PC-9 (cell line): ENCODE data around the gene AKAP14. TPM values are rescaled to one million over a fixed set of nuclear protein-coding genes. Genes with fewer than 3 reads are reported as not detected.
"Not testable (repeated sequence)": the region's sequence is repeated elsewhere in the genome, so short reads cannot be mapped to it uniquely, and the experiment has no call there.

Experiments
- BruUV-seq: library from RNA; stranded (reverse); fragments of 400-500 nt; replicated peaks from 2 replicates; lab custom pipeline; 2021; lab: Mats Ljungman, UMichigan
- CTCF ChIA-PET: fragments of 300-600 bp; sonication (Branson Sonifier 250); formaldehyde crosslinking; loops from one replicate; lab custom pipeline; 2022; ENCODE audit warnings: antibody characterized with exemption; lab: Charles Lee
- POLR2A ChIA-PET: fragments of 300-600 bp; sonication (Branson Sonifier 250); formaldehyde crosslinking; loops from one replicate; lab custom pipeline; 2022; ENCODE audit warnings: antibody characterized with exemption; ENCODE audit not compliant: unreplicated experiment; lab: Charles Lee
- DNase-seq, 2 experiments: peaks; one replicate each; pipeline versions ENCODE4 v3.0.0 to v3.0.0-alpha.2; 2015 to 2022; ENCODE audit warnings: mixed read lengths in 1 of 2
- H2AFZ ChIP-seq: fragments of 200-600 bp; sonication (generic); 2 replicates; pipeline ENCODE4 v1.8.1; 2017; ENCODE audit warnings: antibody characterized with exemption
- H3F3A ChIP-seq: fragments of 200-600 bp; sonication (generic); 2 replicates; pipeline ENCODE4 v1.8.1; 2017; ENCODE audit warnings: antibody characterized with exemption, mild to moderate bottlenecking, low read depth; ENCODE audit not compliant: insufficient read depth
- H3K27ac ChIP-seq: fragments of 200-600 bp; sonication (generic); 2 replicates; pipeline ENCODE4 v1.6.1; 2016; ENCODE audit warnings: mixed run types
- H3K27me3 ChIP-seq: fragments of 200-600 bp; sonication (generic); 2 replicates; pipeline ENCODE4 v1.6.1; 2016; ENCODE audit warnings: low read depth, mixed run types; ENCODE audit not compliant: insufficient read depth
- H3K36me3 ChIP-seq: fragments of 200-600 bp; sonication (generic); 2 replicates; pipeline ENCODE4 v1.6.1; 2016; ENCODE audit warnings: low read depth, mixed run types
- H3K4me1 ChIP-seq: fragments of 200-600 bp; sonication (generic); replicated peaks from 2 replicates; pipeline ENCODE4 v1.6.1; 2016; ENCODE audit warnings: mixed run types; ENCODE audit not compliant: insufficient read depth
- H3K4me2 ChIP-seq: fragments of 200-600 bp; sonication (generic); 2 replicates; pipeline ENCODE4 v1.6.1; 2017; ENCODE audit warnings: mixed run types
- H3K4me3 ChIP-seq: fragments of 200-600 bp; sonication (generic); 2 replicates; pipeline ENCODE4 v1.6.1; 2016; ENCODE audit warnings: mixed run types
- H3K79me2 ChIP-seq: fragments of 200-600 bp; sonication (generic); 2 replicates; pipeline ENCODE4 v1.6.1; 2017; ENCODE audit warnings: low read depth, mixed run types
- H3K9me2 ChIP-seq: fragments of 200-600 bp; sonication (generic); 2 replicates; pipeline ENCODE4 v1.8.1; 2017; ENCODE audit warnings: mild to moderate bottlenecking; ENCODE audit not compliant: insufficient read depth
- H3K9me3 ChIP-seq: fragments of 200-600 bp; sonication (generic); 2 replicates; pipeline ENCODE4 v1.8.1; 2016; ENCODE audit warnings: low read depth; ENCODE audit not compliant: insufficient read depth
- H4K20me1 ChIP-seq: fragments of 200-600 bp; sonication (generic); 2 replicates; pipeline ENCODE4 v1.8.1; 2017; ENCODE audit not compliant: insufficient read depth
- CTCF ChIP-seq: fragments of 200-600 bp; sonication (generic); conservative IDR thresholded peaks from 2 replicates; pipeline ENCODE4 v1.6.1; 2017; ENCODE audit warnings: mixed run types, antibody characterized with exemption, mild to moderate bottlenecking, moderate library complexity
- EZH2 ChIP-seq: fragments of 200-600 bp; sonication (generic); IDR thresholded peaks from 2 replicates; pipeline ENCODE4 v1.8.0; 2017; ENCODE audit warnings: antibody characterized with exemption, low read depth
- intact Hi-C: fragments of 100-400 bp; cut with micrococcal nuclease; formaldehyde crosslinking; loops from one replicate; pipeline ENCODE4 v1.10.0; 2022; ENCODE audit not compliant: unreplicated experiment
- total RNA-seq: library from RNA; stranded (reverse); gene quantifications from 2 replicates; pipeline ENCODE4 v1.2.3, GENCODE V29; 2021

AKAP14 gene
- total RNA-seq, 1 experiment from 2014 or later, result 2.7 TPM

GRCh38 chrX:119919835-119920585 lies 24.3 kb downstream of the AKAP14 start:
- Histone ChIP-seq H3K4me3 (no peak overlapping the region), H3K36me3 (0 out of 2 replicates have a peak, but pooled peaks cover 5% of the 10 kb centered on the region), H3K27ac (no peak overlapping the region), H4K20me1 (no peaks in the 10 kb centered on the region), H3K79me2 (no peaks in the 10 kb centered on the region), H3K9me3 (no peaks in the 10 kb centered on the region), H2AFZ (no peak overlapping the region), H3K4me2 (no peak overlapping the region), H3K4me1 (no peaks in the 10 kb centered on the region), H3K9me2 (no peaks in the 10 kb centered on the region), H3K27me3 (no peaks in the 10 kb centered on the region), H3F3A (no peaks in the 10 kb centered on the region)
- DNase-seq, result no peak
- intact Hi-C loops, result no loop called here
- TF ChIP-seq CTCF, result no peak
- TF ChIP-seq EZH2, result no peak
- BruUV-seq, result no TSS peak
- ChIA-PET CTCF (no interaction called here), POLR2A (interaction anchor here (0.6 kb wide), 1 partner anchor 14 kb away, joined by 3 read pairs; no protein-coding TSS in a partner anchor)

GRCh38 chrX:119922391-119922790 lies 26.7 kb downstream of the AKAP14 start:
- H4K20me1 ChIP-seq, H3K9me2 ChIP-seq, CTCF ChIA-PET, H3K36me3 ChIP-seq, H3K4me1 ChIP-seq, H2AFZ ChIP-seq, H3K4me3 ChIP-seq, H3K4me2 ChIP-seq, intact Hi-C loops, H3K79me2 ChIP-seq, POLR2A ChIA-PET, BruUV-seq, H3K9me3 ChIP-seq, H3K27me3 ChIP-seq, H3K27ac ChIP-seq, H3F3A ChIP-seq, DNase-seq: not testable (repeated sequence)

GRCh38 chrX:119935215-119935874 lies 39.7 kb downstream of the AKAP14 start:
- no peak overlapping the region for H2AFZ ChIP-seq
- TF ChIP-seq CTCF (no peak), EZH2 (no peak)
- no peaks in the 10 kb centered on the region for H3K9me3 ChIP-seq
- H3K27ac ChIP-seq, result no peak overlapping the region
- no peaks in the 10 kb centered on the region for H3K27me3 ChIP-seq
- H3K4me1 ChIP-seq, result no peaks in the 10 kb centered on the region
- intact Hi-C loops, result no loop called here
- H3K9me2 ChIP-seq, result no peaks in the 10 kb centered on the region
- H4K20me1 ChIP-seq, result no peaks in the 10 kb centered on the region
- no peak for DNase-seq
- H3K79me2 ChIP-seq, result no peaks in the 10 kb centered on the region
- BruUV-seq, result no TSS peak
- no peak overlapping the region for H3K4me3 ChIP-seq
- ChIA-PET POLR2A (no interaction called here), CTCF (no interaction called here)
- H3K4me2 ChIP-seq, result no peak overlapping the region
- peaks cover 31% of the 10 kb centered on the region; the same call in 1 of the 2 replicates for H3K36me3 ChIP-seq
- H3F3A ChIP-seq, result no peaks in the 10 kb centered on the region; the same call in 1 of the 2 replicates
